Endodermal cell (in vitro differentiated cells): ENCODE data around the gene PTK7. TPM values are rescaled to one million over a fixed set of nuclear protein-coding genes. Genes with fewer than 3 reads are reported as not detected.
A peak's percentile ranks its signal among the peaks of the same experiment; 100 is the strongest.

Experiments used
- DNase-seq: peaks from one replicate; pipeline ENCODE4 v3.0.0-alpha.2; 2017
- H3K27ac ChIP-seq: 2 replicates; pipeline ENCODE4 v1.5.1; 2013; ENCODE audit warnings: mild to moderate bottlenecking, low read depth, low read length, moderate library complexity
- H3K27me3 ChIP-seq: 2 replicates; pipeline ENCODE4 v1.6.1; 2013; ENCODE audit warnings: mild to moderate bottlenecking, low read length, moderate library complexity; ENCODE audit not compliant: insufficient read depth, control insufficient read depth, poor library complexity, severe bottlenecking
- H3K36me3 ChIP-seq: 2 replicates; pipeline ENCODE4 v1.7.0; 2013; ENCODE audit warnings: mild to moderate bottlenecking, low read length, moderate library complexity; ENCODE audit not compliant: control insufficient read depth, insufficient read depth
- H3K4me1 ChIP-seq: one replicate; pipeline ENCODE4 v1.7.0; 2013; ENCODE audit warnings: low read length; ENCODE audit not compliant: control insufficient read depth, insufficient read depth
- H3K4me3 ChIP-seq: 2 replicates; pipeline ENCODE4 v1.5.1; 2013; ENCODE audit warnings: mild to moderate bottlenecking, low read length, moderate library complexity
- H3K9ac ChIP-seq: 2 replicates; pipeline ENCODE4 v1.6.1; 2013; ENCODE audit warnings: mild to moderate bottlenecking, low read length, moderate library complexity; ENCODE audit not compliant: poor library complexity, severe bottlenecking; ENCODE audit errors: extremely low read depth
- H3K9me3 ChIP-seq: 2 replicates; pipeline ENCODE4 v1.6.1; 2013; ENCODE audit warnings: mild to moderate bottlenecking, low read length, moderate library complexity; ENCODE audit not compliant: control insufficient read depth
- H3K27ac Mint-ChIP-seq: 2 replicates; pipeline ENCODE4 v1.8.0; 2020; ENCODE audit warnings: mixed read lengths
- H3K27me3 Mint-ChIP-seq: 2 replicates; pipeline ENCODE4 v1.8.0; 2021; ENCODE audit warnings: mild to moderate bottlenecking, mixed read lengths; ENCODE audit not compliant: insufficient read depth
- H3K36me3 Mint-ChIP-seq: 2 replicates; pipeline ENCODE4 v1.8.0; 2020; ENCODE audit warnings: low read depth, mixed read lengths
- H3K4me1 Mint-ChIP-seq: 2 replicates; pipeline ENCODE4 v1.8.0; 2020; ENCODE audit warnings: mixed read lengths
- H3K4me3 Mint-ChIP-seq: 2 replicates; pipeline ENCODE4 v1.8.0; 2020; ENCODE audit warnings: mild to moderate bottlenecking, moderate library complexity, mixed read lengths
- H3K9me3 Mint-ChIP-seq: 2 replicates; pipeline ENCODE4 v1.8.0; 2020; ENCODE audit warnings: mild to moderate bottlenecking, mixed read lengths
- CTCF ChIP-seq: fragments of 200-600 bp; sonication (generic); conservative IDR thresholded peaks from 2 replicates; pipeline ENCODE4 v1.5.0; 2021; ENCODE audit warnings: antibody characterized with exemption, mild to moderate bottlenecking
- WGBS, 2 experiments: methylation state at CpG; one replicate each; pipeline versions ENCODE4 v1.1.5 to v1.1.7; 2013; ENCODE audit warnings: missing lambda C conversion rate in 2 of 2, mixed read lengths in 1 of 2; ENCODE audit not compliant: insufficient coverage in 1 of 2, insufficient read length in 1 of 2; 5-methylcytosine and 5-hydroxymethylcytosine counted together
- total RNA-seq, 2 donors: library from RNA; stranded (reverse); fragmentation: NEBNext Ultra II Directional in 1 of 2; extraction: Animal tissue kit (Norgen Biotek cat#: 25700) in 1 of 2; gene quantifications; 2 replicates in 1 of 2; 3 replicates in 1 of 2; pipeline ENCODE4 v1.2.1, GENCODE V29; 2021

PTK7 gene
- total RNA-seq, 2 donors from 2014 or later, result 167 to 183 TPM

GRCh38 chr6:43204271-43205105 lies 128.4 kb downstream of the PTK7 start:
- Histone ChIP-seq H3K27ac (no peak overlapping the region), H3K9ac (no peak overlapping the region), H3K4me1 (no peaks in the 10 kb centered on the region), H3K36me3 (no peaks in the 10 kb centered on the region), H3K4me3 (no peak overlapping the region), H3K9me3 (no peaks in the 10 kb centered on the region), H3K27me3 (no peaks in the 10 kb centered on the region)
- no peak for DNase-seq
- 92 to 95% methylated on average over 19 to 23 of the region's 23 CpGs for WGBS, 2 experiments
- Mint-ChIP-seq H3K27ac (no peak overlapping the region), H3K36me3 (peaks cover 12% of the 10 kb centered on the region), H3K9me3 (no peaks in the 10 kb centered on the region), H3K4me3 (no peak overlapping the region), H3K27me3 (no peaks in the 10 kb centered on the region), H3K4me1 (no peaks in the 10 kb centered on the region)
- TF ChIP-seq CTCF, result no peak

GRCh38 chr6:43205849-43206248 lies 129.7 kb downstream of the PTK7 start:
- Histone ChIP-seq H3K36me3 (no peaks in the 10 kb centered on the region), H3K27ac (no peak overlapping the region), H3K4me1 (no peaks in the 10 kb centered on the region), H3K9ac (no peak overlapping the region), H3K27me3 (no peaks in the 10 kb centered on the region), H3K9me3 (no peaks in the 10 kb centered on the region), H3K4me3 (no peak overlapping the region)
- TF ChIP-seq CTCF, result no peak
- Mint-ChIP-seq H3K36me3 (peaks cover 12% of the 10 kb centered on the region), H3K4me1 (no peaks in the 10 kb centered on the region), H3K4me3 (no peak overlapping the region), H3K27me3 (no peaks in the 10 kb centered on the region), H3K27ac (peak overlapping the region; percentile 1), H3K9me3 (no peaks in the 10 kb centered on the region)
- WGBS, 2 experiments, result 93 to 95% methylated on average over 8 to 10 of the region's 10 CpGs
- DNase-seq, result no peak

GRCh38 chr6:43207286-43207685 lies 131.2 kb downstream of the PTK7 start:
- H3K36me3 Mint-ChIP-seq, result peaks cover 12% of the 10 kb centered on the region
- no peaks in the 10 kb centered on the region for H3K27me3 Mint-ChIP-seq
- Histone ChIP-seq H3K4me1 (no peaks in the 10 kb centered on the region), H3K9ac (no peak overlapping the region), H3K27me3 (no peaks in the 10 kb centered on the region), H3K36me3 (no peaks in the 10 kb centered on the region), H3K27ac (no peak overlapping the region), H3K4me3 (no peak overlapping the region), H3K9me3 (no peaks in the 10 kb centered on the region)
- H3K4me1 Mint-ChIP-seq, result no peaks in the 10 kb centered on the region
- no peak overlapping the region for H3K4me3 Mint-ChIP-seq
- H3K9me3 Mint-ChIP-seq, result no peaks in the 10 kb centered on the region
- 89 to 100% methylated on average over 1 of the region's 2 CpGs for WGBS, 2 experiments
- TF ChIP-seq CTCF, result no peak
- no peak for DNase-seq
- H3K27ac Mint-ChIP-seq, result no peak overlapping the region

Other genes starting within 250 kb of the PTK7 start
- 100 to 1,000 TPM; 112 to 114 TPM for gene RPL7L1, start 196.7 kb upstream of the PTK7 start, total RNA-seq
- not detected for gene PTCRA, start 160.3 kb upstream of the PTK7 start, total RNA-seq
- gene CNPY3, start 146.8 kb upstream of the PTK7 start, total RNA-seq, result 10 to 100 TPM; 72.7 to 73.6 TPM
- under 1 TPM; 0.75 to 0.84 TPM for gene GNMT, start 115.6 kb upstream of the PTK7 start, total RNA-seq
- 10 to 100 TPM; 17.2 to 21.4 TPM for gene PEX6, start 97.1 kb upstream of the PTK7 start, total RNA-seq
- gene PPP2R5D, start 91.7 kb upstream of the PTK7 start, total RNA-seq, result 10 to 100 TPM; 57.5 to 59.1 TPM
- 100 to 1,000 TPM in 1 of 2 donors, 10 to 100 TPM in 1; 93.3 to 104 TPM for gene MEA1, start 62.4 kb upstream of the PTK7 start, total RNA-seq
- gene KLHDC3, start 62.1 kb upstream of the PTK7 start, total RNA-seq, result 100 to 1,000 TPM; 124 to 135 TPM
- gene RRP36, start 54.7 kb upstream of the PTK7 start, total RNA-seq, result 10 to 100 TPM; 76.9 to 80.6 TPM
- 10 to 100 TPM; 39.0 to 51.7 TPM for gene CUL7, start 22.5 kb upstream of the PTK7 start, total RNA-seq
- gene MRPL2, start 16.9 kb upstream of the PTK7 start, total RNA-seq, result 10 to 100 TPM; 51.6 to 65.2 TPM
- gene KLC4, start 16.7 kb upstream of the PTK7 start, total RNA-seq, result 10 to 100 TPM; 36.6 to 38.0 TPM
- gene SRF, start 95.0 kb downstream of the PTK7 start, total RNA-seq, result 10 to 100 TPM; 32.7 to 44.2 TPM
- 10 to 100 TPM; 30.3 to 34.1 TPM for gene CUL9, start 105.9 kb downstream of the PTK7 start, total RNA-seq
- 10 to 100 TPM; 48.2 to 66.5 TPM for gene DNPH1, start 153.2 kb downstream of the PTK7 start, total RNA-seq
- under 1 TPM; 0.62 TPM for gene TTBK1, start 167.2 kb downstream of the PTK7 start, total RNA-seq
- not detected for gene SLC22A7, start 221.9 kb downstream of the PTK7 start, total RNA-seq
- 10 to 100 TPM; 13.4 to 19.3 TPM for gene CRIP3, start 232.5 kb downstream of the PTK7 start, total RNA-seq